HCT116 (cell line): Measurements from ENCODE around the gene DPH1. TPM values are rescaled to one million over a fixed set of nuclear protein-coding genes. Genes with fewer than 3 reads are reported as not detected.

Source experiments
- ATAC-seq: fragments of 200-7000 bp; cut with Tn5 transposase; 2 replicates; pipeline ENCODE4 v1.9.1; 2020; ENCODE audit warnings: mild to moderate bottlenecking, moderate library complexity
- BruUV-seq: library from RNA; stranded (reverse); fragments of 400-500 nt; replicated peaks from 2 replicates; lab custom pipeline; 2021; lab: Mats Ljungman, UMichigan
- CTCF ChIA-PET: fragments of 300-600 bp; sonication (Branson Sonifier 250); formaldehyde crosslinking; loops from one replicate; lab custom pipeline; 2021; ENCODE audit warnings: antibody characterized with exemption; lab: Charles Lee
- POLR2A ChIA-PET: fragments of 300-600, 350-600 bp; sonication (Branson Sonifier 250); formaldehyde crosslinking; loops from one replicate; lab custom pipeline; 2021; ENCODE audit warnings: antibody characterized with exemption; lab: Charles Lee
- RAD21 ChIA-PET, 2 experiments: fragments of 300-600 bp; sonication (Branson Sonifier 250); formaldehyde crosslinking; loops; one replicate each; lab custom pipeline; 2023; ENCODE audit warnings: low total read pairs in 2 of 2; ENCODE audit not compliant: uncharacterized antibody in 2 of 2, unreplicated experiment in 2 of 2, low non-redundant PET in 1 of 2; lab: Charles Lee
- DNase-seq: peaks from one replicate; pipeline ENCODE4 v3.0.0-alpha.2; 2010; ENCODE audit warnings: low read depth, low spot score
- H2AFZ ChIP-seq: fragments of 200-600 bp; shearing (Covaris generic), sonication (generic); 2 replicates; pipeline ENCODE4 v1.6.1; 2017; ENCODE audit warnings: low read depth, mixed run types, mixed read lengths, antibody characterized with exemption, low read length; ENCODE audit not compliant: poor library complexity, severe bottlenecking
- H3K27ac ChIP-seq: 2 replicates; pipeline ENCODE4 v1.5.1; 2012; ENCODE audit warnings: low read depth, low read length
- H3K27me3 ChIP-seq: fragments of 200-600 bp; sonication (generic); 2 replicates; pipeline ENCODE4 v1.6.1; 2016; ENCODE audit warnings: mixed run types, low read length, mixed read lengths; ENCODE audit not compliant: insufficient read depth
- H3K36me3 ChIP-seq, 2 experiments: fragments of 200-500 bp in 1 of 2; fragments of 200-600 bp in 1 of 2; sonication (Bioruptor generic) in 1 of 2; sonication (generic) in 1 of 2; 2 replicates each; pipeline versions ENCODE4 v1.5.1 to v1.6.1; 2014 to 2016; ENCODE audit warnings: low read length in 2 of 2, inconsistent platforms in 1 of 2, mixed read lengths in 1 of 2, mixed run types in 1 of 2; ENCODE audit not compliant: insufficient read depth in 2 of 2, control insufficient read depth in 1 of 2
- H3K4me1 ChIP-seq, 2 experiments: fragments of 200-600 bp in 1 of 2; sonication (generic) in 1 of 2; 2 replicates each; pipeline versions ENCODE4 v1.5.1 to v1.6.1; 2012 to 2017; ENCODE audit warnings: low read length in 2 of 2, inconsistent platforms in 1 of 2, mild to moderate bottlenecking in 1 of 2, mixed read lengths in 1 of 2, mixed run types in 1 of 2, moderate library complexity in 1 of 2; ENCODE audit not compliant: insufficient read depth in 2 of 2, control insufficient read depth in 1 of 2
- H3K4me2 ChIP-seq: fragments of 200-600 bp; sonication (generic); 2 replicates; pipeline ENCODE4 v1.6.1; 2017; ENCODE audit warnings: mixed run types, low read length, mixed read lengths
- H3K4me3 ChIP-seq, 2 experiments: fragments of 200-600 bp in 1 of 2; sonication (generic) in 1 of 2; replicated peaks in 1 of 2; 2 replicates each; pipeline ENCODE4 v1.5.1; 2011 to 2016; ENCODE audit warnings: low read length in 2 of 2, control low read depth in 1 of 2, low read depth in 1 of 2, mild to moderate bottlenecking in 1 of 2, mixed read lengths in 1 of 2, mixed run types in 1 of 2
- H3K79me2 ChIP-seq: fragments of 200-600 bp; sonication (generic); 2 replicates; pipeline ENCODE4 v1.6.1; 2017; ENCODE audit warnings: mild to moderate bottlenecking, mixed run types, low read length, moderate library complexity, mixed read lengths; ENCODE audit not compliant: insufficient read depth
- H3K9ac ChIP-seq: fragments of 200-600 bp; sonication (generic); 2 replicates; pipeline ENCODE4 v1.6.1; 2016; ENCODE audit warnings: low read length, mixed read lengths
- H3K9me2 ChIP-seq: fragments of 200-600 bp; sonication (generic), shearing (Covaris generic); 2 replicates; pipeline ENCODE4 v1.6.1; 2017; ENCODE audit warnings: mixed run types, mild to moderate bottlenecking, moderate library complexity; ENCODE audit not compliant: insufficient read depth
- H3K9me3 ChIP-seq, 2 experiments: fragments of 200-500 bp in 1 of 2; fragments of 200-600 bp in 1 of 2; sonication (Bioruptor generic) in 1 of 2; sonication (generic) in 1 of 2; 2 replicates each; pipeline ENCODE4 v1.6.1; 2014 to 2017; ENCODE audit warnings: low read length in 2 of 2, mixed read lengths in 2 of 2, inconsistent platforms in 1 of 2, low read depth in 1 of 2, mild to moderate bottlenecking in 1 of 2, mixed run types in 1 of 2, moderate library complexity in 1 of 2; ENCODE audit not compliant: control insufficient read depth in 1 of 2, insufficient read depth in 1 of 2
- H4K20me1 ChIP-seq: fragments of 200-600 bp; sonication (generic), shearing (Covaris generic); 2 replicates; pipeline ENCODE4 v1.6.1; 2017; ENCODE audit warnings: mixed run types, mild to moderate bottlenecking, moderate library complexity; ENCODE audit not compliant: insufficient read depth
- CBX3 ChIP-seq: IDR thresholded peaks from 2 replicates; pipeline ENCODE4 v1.6.1; 2012; ENCODE audit warnings: low read depth
- JUND ChIP-seq: IDR thresholded peaks from 2 replicates; pipeline ENCODE4 v1.6.1; 2012
- POLR2A ChIP-seq: IDR thresholded peaks from 2 replicates; pipeline ENCODE4 v1.7.0; 2011; ENCODE audit warnings: borderline replicate concordance; ENCODE audit not compliant: insufficient read depth, insufficient read length; ENCODE audit errors: extremely low read depth
- POLR2AphosphoS5 ChIP-seq: IDR thresholded peaks from 2 replicates; pipeline ENCODE4 v1.6.1; 2011; ENCODE audit warnings: mild to moderate bottlenecking, low read depth, low read length, moderate library complexity
- RAD21 ChIP-seq: IDR thresholded peaks from 2 replicates; pipeline ENCODE4 v1.6.1; 2012; ENCODE audit warnings: low read depth, mild to moderate bottlenecking
- REST ChIP-seq: IDR thresholded peaks from 2 replicates; pipeline ENCODE4 v1.6.1; 2012; ENCODE audit warnings: low read depth
- TCF7L2 ChIP-seq: IDR thresholded peaks from 2 replicates; pipeline ENCODE4 v1.7.0; 2011; ENCODE audit warnings: borderline replicate concordance, inconsistent platforms; ENCODE audit not compliant: insufficient read depth, insufficient read length; ENCODE audit errors: extremely low read depth
- ZBTB33 ChIP-seq: IDR thresholded peaks from 2 replicates; pipeline ENCODE4 v1.6.1; 2011; ENCODE audit warnings: mild to moderate bottlenecking, low read length, moderate library complexity; ENCODE audit not compliant: insufficient replicate concordance; ENCODE audit errors: extremely low read depth
- ZNF274 ChIP-seq: fragments of 200-500 bp; sonication (Bioruptor generic); IDR thresholded peaks from 2 replicates; pipeline ENCODE4 v1.6.1; 2014; ENCODE audit warnings: mild to moderate bottlenecking, low read depth, low read length, inconsistent platforms
- intact Hi-C: fragments of 100-400 bp; cut with micrococcal nuclease; formaldehyde crosslinking; loops from 2 replicates; pipeline ENCODE4 v1.10.0; 2022
- total RNA-seq: library from RNA; stranded (reverse); gene quantifications from one replicate; pipeline ENCODE4 v1.2.1, GENCODE V29; 2021; ENCODE audit not compliant: unreplicated experiment

Gene DPH1
- total RNA-seq, 1 experiment from 2014 or later = 47.2 TPM

GRCh38 chr17:2084036-2084765, 54.2 kb downstream of the DPH1 start:
- ChIA-PET POLR2A (no interaction called here), CTCF (no interaction called here), RAD21 (no interaction called here)
- Histone ChIP-seq H3K27ac (no peak overlapping the region), H3K9ac (no peak overlapping the region), H3K9me2 (no peaks in the 10 kb centered on the region), H4K20me1 (no peaks in the 10 kb centered on the region), H2AFZ (no peak overlapping the region), H3K27me3 (no peaks in the 10 kb centered on the region), H3K4me2 (peak overlapping the region; percentile 42), H3K36me3 (0 out of 4 replicates have a peak, but pooled peaks cover 0 to 2% of the 10 kb centered on the region in 2 experiments), H3K4me3 (no peak overlapping the region)
- DNase-seq (no peak), ATAC-seq (peak; percentile 40)
- BruUV-seq = no TSS peak
- intact Hi-C loops = no loop called here
- TF ChIP-seq JUND (no peak), ZNF274 (no peak), CBX3 (no peak), REST (no peak), TCF7L2 (no peak), ZBTB33 (no peak), RAD21 (no peak), POLR2A (no peak), POLR2AphosphoS5 (no peak)
- TF ChIP-seq, all 23 proteins: peak for 0
- no peaks in the 10 kb centered on the region for H3K79me2 ChIP-seq
- H3K9me3 ChIP-seq = no peaks in the 10 kb centered on the region
- peaks cover 0 to 16% of the 10 kb centered on the region in 2 experiments; a peak in 1 of 4 replicates for H3K4me1 ChIP-seq
